ELF-1 (cell line): ENCODE results near the gene E2F1.
A peak's percentile ranks its signal among the peaks of the same experiment; 100 is the strongest.

Source experiments
- DNase-seq: peaks from one replicate; pipeline ENCODE4 v3.0.0-alpha.2; 2016; ENCODE audit warnings: low read depth, low spot score

The E2F1 gene

GRCh38 chr20:33686100-33686983 lies at the start of gene E2F1:
TSS of gene E2F1 (minus strand) at chr20:33686385. CDS start at chr20:33686264, 121 bp downstream.
- peak; percentile 95 for DNase-seq

- DNase-seq = peak; percentile 51
Measured at GRCh38 chr20:33733654-33734576, 47.7 kb upstream of the E2F1 start.

DNA sequence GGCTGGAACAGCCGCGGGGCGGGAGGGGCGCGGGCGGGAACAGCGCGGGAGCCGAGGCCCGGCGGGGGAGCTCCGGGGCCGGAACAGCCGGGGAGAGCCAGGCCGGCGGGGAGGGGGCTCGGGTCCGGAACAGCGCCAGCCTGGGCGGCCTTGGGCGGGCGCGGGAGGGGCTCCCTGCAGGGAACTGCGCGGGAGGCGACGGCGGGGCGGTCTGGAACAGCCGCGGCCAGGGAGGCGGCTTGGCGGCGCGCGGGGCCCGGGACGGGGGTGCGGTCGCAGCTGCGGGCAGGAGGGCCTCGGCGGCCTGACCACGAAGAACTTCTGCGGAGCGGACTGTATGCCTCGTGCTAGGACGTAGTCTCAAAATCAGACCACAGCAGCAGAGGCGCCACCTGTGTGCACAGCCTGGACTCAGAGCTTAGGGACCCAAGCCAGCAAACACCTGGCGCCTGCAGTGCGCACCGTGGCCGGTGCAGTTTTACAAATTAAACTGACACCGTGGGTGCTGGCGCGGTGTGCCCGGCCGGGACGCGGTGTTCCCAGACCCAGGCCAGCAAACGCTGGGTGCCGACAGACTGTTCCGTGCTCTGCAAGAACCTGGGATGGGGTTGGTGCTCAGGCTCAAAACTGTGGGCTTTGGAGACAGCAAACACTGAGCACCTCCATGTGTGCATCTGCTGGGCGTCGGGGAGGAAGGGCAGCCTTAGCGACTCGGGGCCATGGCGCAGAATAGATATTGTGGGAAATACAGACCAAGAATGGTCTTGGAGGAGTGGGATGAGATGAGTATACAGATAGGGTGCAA lies 46.2 kb upstream of the E2F1 start:
- peak; percentile 71 for DNase-seq

- peak; percentile 94 for DNase-seq
Measured at GRCh38 chr20:33731693-33732165, 45.5 kb upstream of the E2F1 start, which contains the start of gene ZNF341. TSS of gene ZNF341 (plus strand) at chr20:33731996. CDS start at chr20:33732022, 26 bp downstream.

GRCh38 chr20:33730946-33731692 lies 44.9 kb upstream of the E2F1 start:
- no peak for DNase-seq

DNA sequence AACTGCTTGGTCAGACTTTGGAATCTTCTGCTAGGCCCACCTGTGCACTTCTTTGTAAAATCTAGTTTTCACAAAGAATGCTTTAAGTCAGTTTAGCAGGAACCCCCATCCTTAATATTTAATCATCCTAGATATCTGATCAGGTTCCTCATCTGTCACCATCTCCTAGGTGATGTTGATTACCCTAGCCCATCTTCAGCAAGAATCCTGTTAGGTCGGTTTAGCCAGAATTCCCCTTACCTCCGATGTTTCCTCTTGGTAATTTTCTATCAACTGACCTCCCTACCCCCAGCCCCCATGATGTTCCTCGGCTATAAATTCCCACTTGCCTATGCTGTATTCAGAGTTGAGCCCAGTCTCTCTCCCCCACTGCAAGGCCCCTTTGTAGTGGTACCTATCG lies 42.9 kb upstream of the E2F1 start:
- DNase-seq = no peak

DNA sequence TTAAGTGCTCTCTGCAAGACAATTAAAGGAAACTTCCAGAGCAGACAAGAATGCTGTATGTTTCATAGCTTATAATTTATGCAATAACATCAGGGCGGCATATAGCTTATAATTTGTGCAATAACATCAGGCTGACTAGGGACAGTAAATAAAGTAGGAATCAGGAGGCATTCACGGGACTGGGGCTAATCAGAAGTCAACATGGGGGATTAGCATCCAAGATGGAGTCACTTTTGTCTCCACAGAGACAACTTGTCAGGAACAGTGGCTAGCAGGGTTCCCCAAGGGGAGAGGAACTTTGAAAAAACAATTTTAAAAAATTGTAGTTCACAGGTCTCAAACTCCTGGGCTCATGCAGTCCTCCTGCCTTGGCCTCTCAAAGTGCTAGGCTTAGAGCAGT lies 42.3 kb upstream of the E2F1 start:
- DNase-seq = no peak

DNA sequence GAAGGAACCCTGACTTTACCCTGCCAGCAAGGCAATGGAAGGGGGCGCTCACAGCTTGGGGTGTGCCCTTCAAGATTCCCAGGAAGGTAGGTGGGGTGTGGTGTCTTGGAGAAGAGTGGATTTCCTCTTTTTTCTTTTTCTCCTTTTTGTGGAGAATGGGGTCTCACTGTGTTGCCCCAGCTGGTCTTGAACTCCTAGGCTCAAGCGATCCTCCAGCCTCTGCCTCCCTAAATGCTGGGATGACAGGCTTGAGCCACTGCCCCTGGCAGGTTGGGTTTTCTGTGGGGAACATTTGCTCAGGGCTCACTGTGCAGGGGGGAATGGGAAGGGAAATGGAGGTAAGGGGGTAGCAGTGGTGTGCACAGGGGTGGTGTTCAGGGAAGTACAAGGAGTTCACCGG lies 41.6 kb upstream of the E2F1 start:
- no peak for DNase-seq

DNA sequence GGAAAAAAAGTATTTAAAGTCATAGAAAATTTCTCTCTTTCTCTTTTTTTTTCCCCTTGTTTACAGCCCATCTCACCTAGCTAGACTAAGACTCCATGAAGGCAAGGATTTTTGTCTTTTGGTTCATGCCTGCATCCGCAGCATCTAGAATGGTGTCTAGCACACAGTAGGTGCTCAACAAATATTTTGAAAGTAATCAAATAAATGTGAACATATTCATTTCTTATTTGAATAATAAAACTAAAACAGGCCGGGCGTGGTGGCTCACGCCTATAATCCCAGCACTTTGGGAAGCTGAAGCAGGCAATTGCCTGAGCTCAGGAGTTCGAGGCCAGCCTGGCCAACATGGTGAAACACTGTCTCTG lies 40.9 kb upstream of the E2F1 start:
- no peak for DNase-seq

DNA sequence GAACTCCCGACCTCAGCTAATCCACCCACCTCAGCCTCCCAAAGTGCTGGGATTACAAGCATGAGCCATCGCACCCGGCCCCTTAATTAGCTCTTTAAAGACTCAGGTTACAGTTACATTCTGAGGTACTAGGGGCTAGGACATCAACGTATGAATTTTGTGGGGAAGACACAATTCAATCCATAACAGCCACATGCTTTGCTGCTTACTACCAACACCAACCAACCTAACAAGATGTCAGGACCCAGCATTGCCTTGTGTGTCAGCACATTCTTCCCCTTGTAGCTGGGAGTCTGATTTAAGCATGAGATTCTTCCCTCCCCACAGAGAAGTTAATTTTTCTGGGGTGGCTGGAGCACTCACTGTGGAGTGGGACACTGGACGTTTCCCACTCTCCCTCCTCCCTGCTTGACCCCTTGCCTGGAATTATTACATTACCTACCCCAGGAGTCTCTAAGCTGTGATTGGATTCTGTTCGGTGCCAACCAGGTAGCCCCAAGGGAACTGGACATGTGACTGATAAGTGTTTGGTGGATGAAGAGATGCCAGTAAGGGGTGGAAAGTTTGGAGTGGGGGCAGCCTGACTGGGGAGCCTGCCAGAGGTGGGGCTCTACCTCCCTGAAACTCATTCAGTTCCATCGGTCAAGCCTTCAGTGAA lies 39.6 kb upstream of the E2F1 start:
- DNase-seq = no peak

DNA sequence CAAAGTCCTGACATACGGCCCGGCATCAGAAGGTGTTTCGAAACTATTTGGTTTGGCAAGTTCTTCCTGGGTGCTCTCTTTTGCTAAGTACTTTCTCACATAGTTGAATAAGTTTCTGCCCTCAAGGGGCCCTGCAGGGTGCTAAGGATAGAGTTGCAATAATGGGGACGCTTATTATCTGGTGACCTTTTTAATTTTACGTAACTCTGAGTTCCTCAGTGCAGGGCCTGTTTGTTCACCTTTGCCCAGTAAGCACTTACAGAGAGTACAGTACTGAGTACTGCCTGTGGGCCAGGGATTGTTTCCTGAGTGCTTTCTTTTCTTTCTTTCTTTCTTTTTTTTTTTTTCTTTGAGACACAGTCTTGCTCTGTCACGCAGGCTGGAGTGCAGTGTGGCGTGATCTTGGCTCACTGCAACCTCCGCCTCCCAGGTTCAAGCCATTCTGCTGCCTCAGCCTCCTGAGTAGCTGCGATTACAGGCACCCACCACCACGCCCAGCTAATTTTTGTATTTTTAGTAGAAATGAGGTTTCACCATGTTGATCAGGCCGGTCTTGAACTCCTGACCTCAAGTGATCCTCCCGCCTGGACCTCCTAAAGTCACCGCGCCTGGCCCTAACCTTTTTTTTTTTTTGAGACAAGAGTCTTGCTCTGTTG lies 38.4 kb upstream of the E2F1 start:
- no peak for DNase-seq

DNA sequence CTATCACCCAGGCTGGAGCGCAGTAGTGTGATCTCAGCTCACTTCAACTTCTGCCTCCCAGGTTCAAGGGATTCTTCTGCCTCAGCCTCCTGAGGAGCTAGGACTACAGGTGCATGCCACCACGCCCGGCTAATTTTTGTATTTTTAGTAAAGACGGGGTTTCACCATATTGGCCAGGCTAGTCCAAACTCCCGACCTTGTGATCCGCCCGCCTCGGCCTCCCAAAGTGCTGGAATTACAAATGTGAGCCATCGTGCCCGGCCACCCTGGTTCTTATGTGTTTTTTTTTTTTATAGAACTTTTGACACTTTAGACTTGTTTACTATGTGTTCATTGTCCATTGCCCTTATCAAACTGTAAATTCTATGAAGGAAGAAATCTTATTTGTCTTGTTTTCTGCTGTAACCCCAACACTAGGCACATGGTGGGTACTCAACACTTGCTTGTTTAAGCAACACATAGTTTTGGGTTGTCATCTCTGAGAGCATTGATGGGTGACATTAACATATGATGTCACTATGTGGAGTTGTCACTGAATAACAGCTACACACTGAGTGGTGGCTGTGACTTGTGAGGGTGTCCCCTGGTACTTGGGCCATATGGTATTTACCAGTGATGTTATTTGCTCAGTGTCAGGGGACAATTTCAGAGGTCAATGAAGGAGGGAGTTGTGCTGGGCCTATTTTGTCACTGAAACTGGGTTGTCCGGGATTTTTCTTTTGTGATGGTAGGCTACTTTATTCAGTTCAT lies 35.4 kb upstream of the E2F1 start:
- DNase-seq = no peak

- DNase-seq = peak; percentile 95
Measured at GRCh38 chr20:33719989-33720709, 34.0 kb upstream of the E2F1 start, which contains the start of gene PXMP4. TSS of gene PXMP4 (minus strand) at chr20:33720310. CDS start at chr20:33720207, 103 bp downstream.

GRCh38 chr20:33719277-33719988 lies 33.2 kb upstream of the E2F1 start:
- DNase-seq = no peak

DNA sequence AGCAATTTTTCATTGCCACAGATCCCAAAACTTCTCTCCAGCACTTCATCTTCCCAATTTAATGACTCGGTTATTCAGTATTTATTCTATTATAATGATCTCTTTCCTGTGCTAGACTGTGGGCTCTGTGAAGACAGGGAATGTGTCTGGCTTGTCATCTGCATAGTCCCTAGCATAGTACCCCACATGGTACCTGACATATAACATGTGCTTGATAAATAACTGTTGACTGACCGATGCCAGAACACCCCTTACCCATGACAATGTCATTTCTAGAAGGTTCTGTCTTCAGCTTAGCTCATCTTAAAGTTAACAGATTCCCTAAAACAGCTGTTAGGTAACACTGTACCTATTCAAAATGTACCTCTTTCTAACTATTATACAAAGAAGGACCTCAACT lies 30.3 kb upstream of the E2F1 start:
- no peak for DNase-seq

- no peak for DNase-seq
Measured at GRCh38 chr20:33713865-33714367, 27.7 kb upstream of the E2F1 start.

GRCh38 chr20:33711446-33711738 lies 25.2 kb upstream of the E2F1 start:
- DNase-seq = no peak
